K562 (cell line): ENCODE data around the gene MORF4L1. TPM values are rescaled to one million over a fixed set of nuclear protein-coding genes. Genes with fewer than 3 reads are reported as not detected.
A peak's percentile ranks its signal among the peaks of the same experiment; 100 is the strongest.

ENCODE experiments used
- MGA ChIP-seq: fragments of 450-650 bp; IDR thresholded peaks from 2 replicates; pipeline ENCODE4 v1.6.1; 2016; ENCODE audit warnings: mild to moderate bottlenecking, moderate library complexity
- NR4A1 ChIP-seq, 2 experiments: fragments of 250-450 bp in 1 of 2; fragments of 450-650 bp in 1 of 2; sonication (Bioruptor Pico) in 1 of 2; IDR thresholded peaks; 2 replicates each; pipeline versions ENCODE4 v1.4.0 to v1.6.1; 2016 to 2020; ENCODE audit warnings: mild to moderate bottlenecking in 2 of 2, missing compliant biosample characterization in 1 of 2, missing genetic modification characterization in 1 of 2, moderate library complexity in 1 of 2
- RBM14 ChIP-seq: fragments of 200-400 bp; formaldehyde crosslinking; IDR thresholded peaks from 2 replicates; pipeline ENCODE4 v1.6.1; 2018; ENCODE audit warnings: low read depth, mild to moderate bottlenecking, low read length, moderate library complexity, borderline replicate concordance; ENCODE audit not compliant: insufficient read depth
- SNIP1 ChIP-seq: fragments of 450-650 bp; IDR thresholded peaks from 2 replicates; pipeline ENCODE4 v1.7.1; 2017; ENCODE audit warnings: low read depth, mild to moderate bottlenecking
- STAT5A ChIP-seq: IDR thresholded peaks from 2 replicates; pipeline ENCODE4 v1.6.1; 2012; ENCODE audit warnings: low read length, inconsistent platforms, borderline replicate concordance
- polyA plus RNA-seq, 8 experiments: library from polyadenylated mRNA; depleted of rRNA in 4 of 8; stranded (reverse) in 5 of 8; unstranded in 3 of 8; fragments of >200 nt; fragmentation: Nextera tagmentation in 2 of 8; fragmentation: Illumina TruSeq in 1 of 8; extraction: Ambion mirVana in 2 of 8; extraction: Trizol in 1 of 8; gene quantifications; 2 replicates each; pipeline versions ENCODE4 v1.2.1 to v1.2.3, GENCODE V29; 2011 to 2014; ENCODE audit warnings: inconsistent platforms in 1 of 8, missing spikeins in 1 of 8
- total RNA-seq, 7 experiments: library from RNA; depleted of rRNA in 6 of 7; stranded (reverse); fragments of >200 nt in 6 of 7; fragmentation: Illumina TruSeq in 2 of 7; extraction: Trizol in 2 of 7; gene quantifications; 2 replicates each; pipeline versions ENCODE4 v1.2.1 to v1.2.3, GENCODE V29; 2011 to 2021; ENCODE audit warnings: low replicate concordance in 1 of 7
- TF ChIP-seq, protein P1 (sequence below): fragments of 250-450 bp; sonication (Bioruptor Pico); IDR thresholded peaks from 2 replicates; pipeline ENCODE4 v1.5.0; 2021; ENCODE audit warnings: mild to moderate bottlenecking, borderline replicate concordance
- TF ChIP-seq, protein P2 (sequence below): fragments of 150-350 bp; IDR thresholded peaks from 2 replicates; pipeline ENCODE4 v1.6.1; 2014; ENCODE audit warnings: low read depth, mild to moderate bottlenecking, low read length, borderline replicate concordance

The MORF4L1 gene
- total and polyA plus RNA-seq, 9 of the 15 experiments (the other 6 are each of a cell fraction or from before 2014, with no cell fraction given), result 127 to 615 (median 281) TPM

DNA sequence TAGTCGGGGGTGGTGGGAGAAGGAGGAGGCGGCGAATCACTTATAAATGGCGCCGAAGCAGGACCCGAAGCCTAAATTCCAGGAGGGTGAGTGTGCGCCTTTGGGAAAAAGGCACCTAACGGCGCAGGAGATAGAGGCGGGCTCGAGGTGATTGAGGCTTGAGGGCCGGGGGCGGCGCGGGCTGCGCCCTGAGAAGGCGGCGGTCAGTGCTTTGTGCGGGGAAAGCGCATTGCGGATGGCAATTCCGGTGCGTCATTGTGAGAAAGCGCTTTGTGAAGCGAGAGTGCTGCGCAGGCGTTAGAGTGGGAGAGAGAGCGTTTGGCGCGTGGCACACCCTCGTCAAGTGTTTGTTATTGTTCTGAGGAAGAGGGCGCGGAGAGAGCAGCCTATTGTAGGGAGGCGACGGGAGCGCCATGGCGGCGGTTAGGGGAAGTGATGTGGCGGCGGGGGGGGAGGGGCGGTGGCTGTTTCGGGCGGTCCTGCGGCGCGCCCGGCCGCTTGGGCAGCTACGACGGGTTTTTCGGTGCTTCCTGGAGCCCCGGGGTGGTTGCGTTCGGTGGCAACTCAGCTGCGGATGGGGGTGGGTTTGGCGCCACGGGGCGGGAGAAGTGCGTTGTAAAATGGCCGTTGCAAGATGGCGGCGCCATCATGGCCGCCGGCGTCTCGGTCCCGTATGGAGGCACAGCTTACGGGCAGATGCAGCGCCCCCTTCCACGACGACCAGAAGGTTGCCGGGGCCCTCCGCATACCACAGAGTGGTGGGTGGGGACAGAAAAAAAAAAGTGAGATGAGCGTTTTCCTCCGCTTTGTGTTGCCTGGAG is 492 bp downstream of the MORF4L1 start (continued):
- TF ChIP-seq MGA (no peak), STAT5A (no peak), RBM14 (peak; percentile 93; the same call in 1 of the 2 replicates), NR4A1 (CRISPR knock-in tag; IDR thresholded peaks at IDR 0.05) (no peak), NR4A1 (tag; IDR thresholded peaks at IDR 0.05) (no peak), SNIP1 (no peak)
- TF ChIP-seq, protein P1, sequence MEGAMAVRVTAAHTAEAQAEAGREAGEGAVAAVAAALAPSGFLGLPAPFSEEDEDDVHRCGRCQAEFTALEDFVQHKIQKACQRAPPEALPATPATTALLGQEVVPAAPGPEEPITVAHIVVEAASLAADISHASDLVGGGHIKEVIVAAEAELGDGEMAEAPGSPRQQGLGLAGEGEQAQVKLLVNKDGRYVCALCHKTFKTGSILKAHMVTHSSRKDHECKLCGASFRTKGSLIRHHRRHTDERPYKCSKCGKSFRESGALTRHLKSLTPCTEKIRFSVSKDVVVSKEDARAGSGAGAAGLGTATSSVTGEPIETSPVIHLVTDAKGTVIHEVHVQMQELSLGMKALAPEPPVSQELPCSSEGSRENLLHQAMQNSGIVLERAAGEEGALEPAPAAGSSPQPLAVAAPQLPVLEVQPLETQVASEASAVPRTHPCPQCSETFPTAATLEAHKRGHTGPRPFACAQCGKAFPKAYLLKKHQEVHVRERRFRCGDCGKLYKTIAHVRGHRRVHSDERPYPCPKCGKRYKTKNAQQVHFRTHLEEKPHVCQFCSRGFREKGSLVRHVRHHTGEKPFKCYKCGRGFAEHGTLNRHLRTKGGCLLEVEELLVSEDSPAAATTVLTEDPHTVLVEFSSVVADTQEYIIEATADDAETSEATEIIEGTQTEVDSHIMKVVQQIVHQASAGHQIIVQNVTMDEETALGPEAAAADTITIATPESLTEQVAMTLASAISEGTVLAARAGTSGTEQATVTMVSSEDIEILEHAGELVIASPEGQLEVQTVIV (CRISPR knock-in tag), result no peak
- TF ChIP-seq, protein P2, sequence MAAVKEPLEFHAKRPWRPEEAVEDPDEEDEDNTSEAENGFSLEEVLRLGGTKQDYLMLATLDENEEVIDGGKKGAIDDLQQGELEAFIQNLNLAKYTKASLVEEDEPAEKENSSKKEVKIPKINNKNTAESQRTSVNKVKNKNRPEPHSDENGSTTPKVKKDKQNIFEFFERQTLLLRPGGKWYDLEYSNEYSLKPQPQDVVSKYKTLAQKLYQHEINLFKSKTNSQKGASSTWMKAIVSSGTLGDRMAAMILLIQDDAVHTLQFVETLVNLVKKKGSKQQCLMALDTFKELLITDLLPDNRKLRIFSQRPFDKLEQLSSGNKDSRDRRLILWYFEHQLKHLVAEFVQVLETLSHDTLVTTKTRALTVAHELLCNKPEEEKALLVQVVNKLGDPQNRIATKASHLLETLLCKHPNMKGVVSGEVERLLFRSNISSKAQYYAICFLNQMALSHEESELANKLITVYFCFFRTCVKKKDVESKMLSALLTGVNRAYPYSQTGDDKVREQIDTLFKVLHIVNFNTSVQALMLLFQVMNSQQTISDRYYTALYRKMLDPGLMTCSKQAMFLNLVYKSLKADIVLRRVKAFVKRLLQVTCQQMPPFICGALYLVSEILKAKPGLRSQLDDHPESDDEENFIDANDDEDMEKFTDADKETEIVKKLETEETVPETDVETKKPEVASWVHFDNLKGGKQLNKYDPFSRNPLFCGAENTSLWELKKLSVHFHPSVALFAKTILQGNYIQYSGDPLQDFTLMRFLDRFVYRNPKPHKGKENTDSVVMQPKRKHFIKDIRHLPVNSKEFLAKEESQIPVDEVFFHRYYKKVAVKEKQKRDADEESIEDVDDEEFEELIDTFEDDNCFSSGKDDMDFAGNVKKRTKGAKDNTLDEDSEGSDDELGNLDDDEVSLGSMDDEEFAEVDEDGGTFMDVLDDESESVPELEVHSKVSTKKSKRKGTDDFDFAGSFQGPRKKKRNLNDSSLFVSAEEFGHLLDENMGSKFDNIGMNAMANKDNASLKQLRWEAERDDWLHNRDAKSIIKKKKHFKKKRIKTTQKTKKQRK, result no peak
